Left ventricle myocardium inferior (tissue), 1 donor: ENCODE results near the gene PGBD5. TPM values are rescaled to one million over a fixed set of nuclear protein-coding genes. Genes with fewer than 3 reads are reported as not detected.

Experiments
- DNase-seq: peaks from one replicate; pipeline ENCODE4 v3.0.0-alpha.2; 2020
- H3K27ac ChIP-seq: fragments of 200-600 bp; replicated peaks from 2 replicates; pipeline ENCODE4 v1.8.0; 2021
- H3K27me3 ChIP-seq: fragments of 200-600 bp; 2 replicates; pipeline ENCODE4 v1.8.0; 2021; ENCODE audit warnings: low read depth
- H3K36me3 ChIP-seq: fragments of 200-600 bp; 2 replicates; pipeline ENCODE4 v1.8.0; 2021
- H3K4me1 ChIP-seq: fragments of 200-600 bp; 2 replicates; pipeline ENCODE4 v1.8.0; 2021
- H3K4me3 ChIP-seq: fragments of 200-600 bp; 2 replicates; pipeline ENCODE4 v1.8.0; 2021; ENCODE audit warnings: mild to moderate bottlenecking, moderate library complexity
- H3K9me3 ChIP-seq: fragments of 200-600 bp; replicated peaks from 2 replicates; pipeline ENCODE4 v1.8.0; 2021
- CTCF ChIP-seq: fragments of 200-600 bp; IDR thresholded peaks from 2 replicates; pipeline ENCODE4 v1.8.0; 2021; ENCODE audit warnings: antibody characterized with exemption, mild to moderate bottlenecking, borderline replicate concordance
- intact Hi-C: fragments of 100-400 bp; cut with micrococcal nuclease; formaldehyde crosslinking; loops from one replicate; pipeline ENCODE4 v1.11.0; 2022
- total RNA-seq: library from RNA; stranded (reverse); fragmentation: NEBNext Ultra II Directional; extraction: Animal tissue kit (Norgen Biotek cat#: 25700); gene quantifications from one replicate; pipeline ENCODE4 v1.2.1, GENCODE V29; 2021
- donor health status: DM: no; HTN: yes; CAD: no; lungs with severe emphysema.

The PGBD5 gene
- total RNA-seq, 1 donor from 2014 or later: 10.6 TPM

- Histone ChIP-seq H3K27ac (no peak overlapping the region), H3K36me3 (no peaks in the 10 kb centered on the region), H3K9me3 (no peaks in the 10 kb centered on the region), H3K4me1 (peaks cover 11% of the 10 kb centered on the region), H3K4me3 (no peak overlapping the region), H3K27me3 (no peaks in the 10 kb centered on the region)
- intact Hi-C loops: no loop called here
- no peak for TF ChIP-seq CTCF
- DNase-seq: no peak
Measured at GRCh38 chr1:230332061-230332460, 94.1 kb downstream of the PGBD5 start.

- no peak for TF ChIP-seq CTCF
- DNase-seq: no peak
- Histone ChIP-seq H3K4me1 (peaks cover 14% of the 10 kb centered on the region), H3K27ac (no peak overlapping the region), H3K9me3 (no peaks in the 10 kb centered on the region), H3K27me3 (no peaks in the 10 kb centered on the region), H3K36me3 (no peaks in the 10 kb centered on the region), H3K4me3 (no peak overlapping the region)
- intact Hi-C loops: no loop called here
Measured at GRCh38 chr1:230330157-230330556, 96.0 kb downstream of the PGBD5 start.

DNA sequence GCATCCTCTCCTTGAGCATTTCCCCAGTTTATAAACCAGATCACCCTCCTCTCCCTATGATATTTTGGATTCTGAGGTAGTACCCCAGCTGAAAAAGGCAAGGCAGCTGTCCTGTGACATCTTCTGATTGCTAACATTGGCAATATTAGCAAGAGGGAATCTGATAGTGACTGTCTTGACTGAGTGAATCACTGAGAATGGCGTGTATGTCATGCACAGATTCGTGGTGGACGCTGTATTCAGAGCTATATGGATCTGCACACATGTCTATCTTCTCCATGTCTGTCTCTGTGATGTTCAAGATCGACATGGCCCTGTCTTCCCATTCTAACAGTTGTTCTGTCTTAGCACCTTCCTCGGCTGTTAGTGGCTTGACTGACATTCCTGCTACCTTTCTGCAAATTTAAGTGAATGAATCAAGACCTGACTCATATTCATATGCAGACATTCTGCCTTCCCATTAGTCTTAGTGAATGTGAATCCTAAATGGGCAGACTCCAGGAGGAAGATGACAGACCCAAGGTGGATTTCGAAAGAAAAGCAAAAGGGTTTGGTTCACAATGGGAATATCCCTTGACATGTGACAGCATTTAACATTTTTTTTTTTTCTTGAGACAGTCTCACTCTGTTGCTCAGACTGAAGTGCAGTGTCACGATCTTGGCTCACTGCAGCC is 97.7 kb downstream of the PGBD5 start:
- no peaks in the 10 kb centered on the region for H3K9me3 ChIP-seq
- no peak for DNase-seq
- no peaks in the 10 kb centered on the region for H3K36me3 ChIP-seq
- intact Hi-C loops: no loop called here
- no peak overlapping the region for H3K27ac ChIP-seq
- no peak overlapping the region for H3K4me3 ChIP-seq
- TF ChIP-seq CTCF: no peak
- H3K4me1 ChIP-seq: peaks cover 8% of the 10 kb centered on the region
- H3K27me3 ChIP-seq: no peaks in the 10 kb centered on the region

DNA sequence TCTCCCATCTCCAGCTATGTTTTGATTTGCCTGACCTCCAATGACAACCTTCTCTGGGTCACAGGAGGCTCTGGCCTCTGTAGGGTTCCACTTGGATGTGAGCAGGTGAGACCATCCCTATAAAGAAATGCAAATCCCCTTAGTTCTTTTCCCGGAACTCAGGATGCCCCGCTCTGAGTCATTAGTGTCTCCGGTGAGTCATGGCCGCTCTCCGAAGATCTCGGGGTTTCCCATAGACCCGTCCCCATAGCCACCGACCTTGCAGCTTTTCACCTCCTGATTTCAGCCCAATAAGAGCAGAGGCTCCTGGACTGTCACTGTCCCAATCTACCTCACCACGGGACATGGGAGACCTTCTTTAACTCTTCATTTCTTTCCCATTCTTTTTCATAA is 98.2 kb downstream of the PGBD5 start:
- no peak overlapping the region for H3K27ac ChIP-seq
- intact Hi-C loops: no loop called here
- no peaks in the 10 kb centered on the region for H3K9me3 ChIP-seq
- no peaks in the 10 kb centered on the region for H3K27me3 ChIP-seq
- peaks cover 8% of the 10 kb centered on the region for H3K4me1 ChIP-seq
- H3K36me3 ChIP-seq: no peaks in the 10 kb centered on the region
- no peak for DNase-seq
- no peak overlapping the region for H3K4me3 ChIP-seq
- TF ChIP-seq CTCF: no peak

DNA sequence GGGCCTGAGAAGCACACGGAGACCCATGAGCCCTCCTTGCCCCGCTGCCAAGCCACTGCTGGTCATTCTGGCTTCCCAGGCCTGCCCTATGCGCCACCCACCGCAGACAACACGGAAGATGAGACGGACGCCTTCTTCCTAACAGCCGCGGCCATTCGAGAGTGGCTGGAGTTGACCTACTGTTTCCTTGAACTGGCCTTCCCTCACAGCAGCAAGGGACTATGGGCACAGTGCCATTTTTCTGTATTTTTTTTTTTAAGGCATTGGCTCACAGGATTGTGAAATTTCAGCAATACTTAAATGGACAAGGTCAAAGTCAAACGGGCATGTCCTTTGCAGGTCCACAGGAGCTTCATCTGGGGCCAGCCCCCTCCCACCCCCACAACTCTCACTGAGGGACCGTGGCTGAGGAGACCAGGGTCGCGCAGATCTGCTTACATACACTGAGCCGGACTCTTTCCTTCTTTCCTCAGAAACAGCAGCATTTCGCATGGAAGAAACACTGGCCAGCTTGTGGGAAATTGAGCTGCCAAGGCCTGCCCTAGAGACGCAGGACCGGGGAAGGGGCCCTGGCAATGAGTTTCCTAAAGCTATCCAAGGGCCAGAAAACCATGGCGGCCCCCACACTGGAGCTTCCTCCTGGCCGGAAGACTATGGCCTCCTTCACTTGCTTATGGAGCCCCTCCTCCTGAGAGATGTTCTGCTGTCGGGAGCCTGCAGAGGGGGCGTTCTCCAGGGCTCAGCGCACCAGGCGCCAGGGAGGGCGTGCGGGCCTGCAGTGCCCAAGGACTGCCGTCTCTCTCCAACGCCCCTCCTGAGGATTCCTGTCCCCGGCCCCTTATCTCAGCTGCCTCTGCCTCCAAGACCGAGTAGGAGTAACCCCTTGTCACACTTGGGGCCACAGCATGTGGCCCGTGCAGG is 98.9 kb downstream of the PGBD5 start:
- peaks cover 13% of the 10 kb centered on the region for H3K4me1 ChIP-seq
- intact Hi-C loops: no loop called here
- H3K36me3 ChIP-seq: no peaks in the 10 kb centered on the region
- H3K9me3 ChIP-seq: no peaks in the 10 kb centered on the region
- no peaks in the 10 kb centered on the region for H3K27me3 ChIP-seq
- TF ChIP-seq CTCF: no peak
- no peak overlapping the region for H3K4me3 ChIP-seq
- H3K27ac ChIP-seq: no peak overlapping the region
- DNase-seq: no peak
